ENCODE data around the gene GJD2.

The GJD2 gene

GRCh38 chr15:34773917-34774316 lies 19.1 kb upstream of the GJD2 start:
- DNase-seq (ENCODE audit: low read depth in 2 of 2, low spot score in 1 of 2): no peak

GRCh38 chr15:34773013-34773412 lies 18.2 kb upstream of the GJD2 start:
- DNase-seq (ENCODE audit: low read depth in 2 of 2, low spot score in 1 of 2): no peak

DNA sequence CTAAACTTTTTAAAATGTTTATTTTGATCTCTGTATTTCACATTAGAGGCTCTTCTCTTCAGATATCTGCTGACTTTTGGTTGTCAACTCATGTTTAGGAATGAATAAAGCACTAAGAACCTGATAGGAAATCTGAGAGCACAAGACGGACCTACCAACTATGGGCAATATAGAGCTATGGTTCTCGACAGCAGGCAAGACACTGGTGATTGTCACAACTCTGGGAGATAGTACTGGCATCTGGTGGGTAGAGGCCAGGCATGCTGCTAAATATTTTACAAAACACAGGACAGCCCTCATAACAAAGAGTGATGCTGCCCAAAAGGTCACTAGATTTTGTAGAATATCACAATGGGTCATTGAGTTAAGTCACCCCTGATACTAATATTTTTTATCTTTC lies 17.5 kb upstream of the GJD2 start:
- no peak for DNase-seq (ENCODE audit: low read depth in 2 of 2, low spot score in 1 of 2)

- no peak for DNase-seq (ENCODE audit: low read depth in 2 of 2, low spot score in 1 of 2)
These were observed 14.9 kb upstream of the GJD2 start for GRCh38 chr15:34769711-34770110.

- no peak for DNase-seq (ENCODE audit: low read depth in 2 of 2, low spot score in 1 of 2)
These were observed 13.7 kb upstream of the GJD2 start for GRCh38 chr15:34768530-34768929.

DNA sequence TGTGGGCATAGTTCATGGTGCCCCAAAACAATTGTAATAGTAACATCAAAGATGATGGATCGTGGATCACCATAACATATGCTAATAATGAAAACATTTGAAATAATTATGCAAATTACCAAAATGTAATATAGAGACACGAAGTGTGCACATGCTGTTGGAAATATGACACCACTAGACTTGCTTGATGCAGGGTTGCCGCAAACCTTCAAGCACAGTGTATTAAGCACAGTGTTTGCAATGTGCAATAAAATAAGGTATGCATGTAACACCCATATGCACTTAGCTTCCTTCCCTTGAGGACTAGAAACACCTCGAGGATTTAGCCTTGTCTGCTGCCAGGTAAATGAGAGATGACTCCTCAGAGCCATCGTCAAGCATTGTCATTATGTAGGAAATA lies 10.9 kb upstream of the GJD2 start:
- no peak for DNase-seq (ENCODE audit: low read depth in 2 of 2, low spot score in 1 of 2)

DNA sequence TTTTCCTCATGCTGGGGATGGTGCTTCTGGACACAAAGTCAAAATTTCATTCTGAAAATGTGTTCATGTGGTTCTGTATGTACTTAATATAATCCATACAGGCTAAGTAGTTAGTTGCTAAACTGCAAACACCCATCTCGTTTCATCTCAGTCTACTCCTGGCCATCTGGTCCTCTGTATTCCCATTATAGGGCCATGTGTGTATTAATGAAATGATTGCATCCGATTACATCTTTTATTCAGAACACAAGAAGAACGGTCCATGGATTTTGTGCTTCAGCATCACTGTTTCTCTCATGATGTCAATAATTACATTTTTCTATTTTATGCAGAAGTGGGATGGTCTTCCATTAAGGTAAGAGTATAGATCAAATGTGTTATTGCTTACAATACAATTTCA lies 6.1 kb upstream of the GJD2 start:
- DNase-seq (ENCODE audit: low read depth in 2 of 2, low spot score in 1 of 2): no peak

GRCh38 chr15:34759992-34760391 lies 5.2 kb upstream of the GJD2 start:
- no peak for DNase-seq (ENCODE audit: low read depth in 2 of 2, low spot score in 1 of 2)

DNA sequence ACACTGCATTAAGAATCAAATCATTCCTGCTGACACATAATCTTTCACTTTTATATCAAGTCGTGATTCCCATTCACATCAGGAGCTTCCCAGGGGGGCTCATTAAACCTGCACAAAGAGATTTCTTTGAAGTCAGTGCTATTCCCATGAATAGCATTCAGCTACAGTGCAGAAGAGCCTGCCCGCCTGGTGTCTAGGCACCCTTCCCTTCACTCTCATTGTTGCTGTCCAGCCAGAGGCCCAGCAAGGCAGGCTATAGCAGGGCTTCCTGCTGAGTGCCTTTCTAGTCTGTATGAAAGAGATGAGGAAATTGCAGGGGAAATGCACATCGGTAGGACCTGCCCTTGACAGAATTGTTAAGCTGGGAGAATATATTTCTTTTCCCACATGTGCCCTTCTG lies 4.5 kb upstream of the GJD2 start:
- DNase-seq (ENCODE audit: low read depth in 2 of 2, low spot score in 1 of 2): no peak

GRCh38 chr15:34757262-34757661 lies 2.5 kb upstream of the GJD2 start:
- DNase-seq (ENCODE audit: low read depth in 2 of 2, low spot score in 1 of 2): no peak

DNA sequence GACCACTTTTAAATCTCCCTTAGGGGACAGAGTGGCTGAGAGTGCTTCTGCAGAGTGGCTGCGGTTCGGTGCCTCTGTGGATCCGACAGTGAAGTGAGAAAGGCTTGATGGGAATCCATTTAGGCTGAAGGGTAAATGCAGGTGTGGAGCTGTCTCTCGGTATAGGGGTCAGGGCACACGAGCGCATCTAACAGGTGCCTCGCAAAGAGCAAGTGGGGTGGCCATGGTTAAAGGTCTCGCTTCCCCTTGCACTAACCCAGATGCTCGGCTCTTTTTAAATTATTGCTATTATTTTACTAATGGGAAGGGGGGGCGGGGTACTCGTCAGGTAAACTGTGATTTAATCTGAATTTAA lies 598 bp upstream of the GJD2 start:
- no peak for DNase-seq (ENCODE audit: low read depth in 2 of 2, low spot score in 1 of 2)

DNA sequence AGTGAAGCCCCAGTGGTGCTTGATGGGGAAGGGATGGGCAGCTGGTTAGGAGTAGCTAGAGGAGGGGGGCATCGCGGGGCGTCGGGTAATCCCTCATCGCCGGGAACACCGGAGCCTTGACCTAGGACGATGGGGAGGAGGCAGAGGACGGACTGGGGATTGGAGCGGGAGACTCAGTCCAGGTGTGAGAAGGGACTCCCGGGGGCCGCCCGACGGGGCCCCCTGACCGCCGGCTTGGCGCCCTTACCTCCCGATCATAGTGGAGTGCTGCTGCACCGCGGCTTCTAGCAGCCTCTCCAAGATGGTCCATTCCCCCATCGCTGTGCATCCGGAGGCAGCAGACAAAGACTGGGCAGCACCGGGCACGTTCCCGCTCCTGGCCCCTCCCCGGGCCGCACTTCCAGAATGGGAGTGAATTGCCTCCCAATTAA lies 612 bp downstream of the GJD2 start:
- no peak for DNase-seq (ENCODE audit: low read depth in 2 of 2, low spot score in 1 of 2)

GRCh38 chr15:34753236-34753894 lies 1.4 kb downstream of the GJD2 start:
- no peak for DNase-seq (ENCODE audit: low read depth in 2 of 2, low spot score in 1 of 2)

DNA sequence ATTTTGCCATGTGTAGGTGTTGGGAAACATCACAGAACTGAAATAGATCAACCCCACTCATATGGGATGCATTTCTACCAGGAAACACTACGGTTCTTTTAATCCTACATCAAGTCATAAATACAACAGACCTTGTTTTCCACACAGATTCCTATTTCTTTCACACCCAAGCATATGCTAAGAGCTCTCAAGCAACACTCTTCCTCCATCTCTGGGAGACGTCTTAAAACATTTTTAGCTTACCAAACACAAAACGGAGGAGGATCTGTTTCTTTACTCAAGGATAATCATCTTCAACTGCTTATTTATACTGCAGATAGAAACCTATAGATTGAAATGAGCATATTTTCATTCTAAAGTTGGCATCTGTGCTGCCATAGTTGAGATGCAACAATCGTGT lies 5.1 kb downstream of the GJD2 start:
- DNase-seq (ENCODE audit: low read depth in 2 of 2, low spot score in 1 of 2): no peak

DNA sequence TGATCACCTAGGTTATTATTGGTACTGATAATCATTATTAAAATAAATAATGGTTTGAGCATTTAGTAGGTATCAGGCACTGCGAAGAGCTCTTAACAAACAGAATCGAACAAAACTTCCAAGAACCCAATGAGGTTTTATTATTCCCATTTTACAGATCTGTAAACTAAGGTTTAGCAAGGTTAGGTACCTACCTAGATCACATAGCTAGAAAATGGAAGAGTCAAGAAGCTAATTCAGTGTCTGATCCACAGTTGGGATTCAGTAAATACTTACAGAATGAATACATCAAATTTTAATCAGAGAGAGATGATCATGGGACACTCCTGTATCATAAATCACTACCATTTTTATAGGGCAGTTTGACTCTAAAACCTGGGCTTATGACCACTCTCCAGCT lies 15.5 kb downstream of the GJD2 start:
- no peak for DNase-seq (ENCODE audit: low read depth in 2 of 2, low spot score in 1 of 2)

GRCh38 chr15:34738002-34738401 lies 16.8 kb downstream of the GJD2 start:
- DNase-seq (ENCODE audit: low read depth in 2 of 2, low spot score in 1 of 2): no peak

- no peak for DNase-seq (ENCODE audit: low read depth in 2 of 2, low spot score in 1 of 2)
These were observed 17.3 kb downstream of the GJD2 start for GRCh38 chr15:34737477-34737876.

DNA sequence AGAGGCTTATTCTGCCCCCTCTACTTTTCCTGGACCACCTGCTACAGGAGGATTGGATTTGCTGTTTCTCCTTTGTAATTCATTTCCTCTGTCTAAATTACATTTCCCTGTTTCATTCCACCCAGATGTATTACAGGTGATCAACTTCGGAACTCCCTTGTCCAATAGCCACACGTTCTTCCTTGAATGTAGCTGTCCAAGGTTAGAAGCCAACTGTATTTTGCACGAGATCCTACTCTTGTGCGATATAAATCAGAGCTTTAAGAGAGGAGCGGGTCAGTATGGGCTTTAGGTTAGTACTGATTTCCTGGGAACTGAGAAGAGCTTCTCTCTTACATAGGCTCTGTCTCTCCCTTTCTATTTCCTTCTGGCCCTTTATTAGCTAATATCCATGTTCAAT lies 20.5 kb downstream of the GJD2 start:
- DNase-seq (ENCODE audit: low read depth in 2 of 2, low spot score in 1 of 2): no peak

DNA sequence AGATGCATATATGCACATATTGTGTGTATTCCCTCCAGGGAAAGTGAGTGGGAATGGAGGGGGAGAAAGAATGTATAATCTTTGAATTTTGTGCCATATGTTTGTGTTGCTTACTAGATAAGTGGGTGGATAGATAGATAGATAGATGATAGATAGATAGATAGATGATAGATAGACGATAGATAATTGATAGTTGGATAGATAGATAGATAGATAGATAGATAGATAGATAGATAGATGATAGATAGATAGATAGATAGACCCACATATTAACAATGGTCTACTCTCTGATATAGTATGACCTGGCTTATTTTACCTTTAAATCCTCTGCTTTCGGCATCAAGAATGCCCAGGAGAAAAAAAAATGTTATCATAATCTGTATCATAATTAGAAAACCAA lies 21.2 kb downstream of the GJD2 start:
- no peak for DNase-seq (ENCODE audit: low read depth in 2 of 2, low spot score in 1 of 2)

- DNase-seq (ENCODE audit: low read depth in 2 of 2, low spot score in 1 of 2): no peak
These were observed 22.4 kb downstream of the GJD2 start for GRCh38 chr15:34732430-34732829.

- no peak for DNase-seq (ENCODE audit: low read depth in 2 of 2, low spot score in 1 of 2)
These were observed 24.1 kb downstream of the GJD2 start for GRCh38 chr15:34730701-34731100.

GRCh38 chr15:34729886-34730285 lies 24.9 kb downstream of the GJD2 start:
- DNase-seq (ENCODE audit: low read depth in 2 of 2, low spot score in 1 of 2): no peak

GRCh38 chr15:34729056-34729455 lies 25.7 kb downstream of the GJD2 start:
- no peak for DNase-seq (ENCODE audit: low read depth in 2 of 2, low spot score in 1 of 2)

All from stimulated activated CD8-positive, alpha-beta memory T cell treated with anti-CD3 and anti-CD28 coated beads, Interleukin-4, amount 100 ng/mL, for 1 hour (primary cell).